Colonic mucosa (tissue), 4 donors: ENCODE measurements around the gene AKAP11. TPM values are rescaled to one million over a fixed set of nuclear protein-coding genes. Genes with fewer than 3 reads are reported as not detected.

Experiments used
- DNase-seq: peaks from one replicate; pipeline ENCODE4 v3.0.0-alpha.2; 2020
- H3K27ac ChIP-seq: fragments of 200-600 bp; one replicate; pipeline ENCODE4 v1.8.0; 2021
- H3K27me3 ChIP-seq: fragments of 200-600 bp; one replicate; pipeline ENCODE4 v1.8.0; 2021
- H3K36me3 ChIP-seq: fragments of 200-600 bp; one replicate; pipeline ENCODE4 v1.8.0; 2021
- H3K4me1 ChIP-seq: fragments of 200-600 bp; one replicate; pipeline ENCODE4 v1.8.0; 2021; ENCODE audit warnings: mild to moderate bottlenecking
- H3K4me3 ChIP-seq: fragments of 200-600 bp; one replicate; pipeline ENCODE4 v1.8.0; 2021
- H3K9ac ChIP-seq, 2 donors: one replicate each; pipeline ENCODE4 v1.7.0; 2013; ENCODE audit warnings: control low read depth in 2 of 2, low read depth in 2 of 2, low read length in 2 of 2
- H3K9me3 ChIP-seq: fragments of 200-600 bp; one replicate; pipeline ENCODE4 v1.8.0; 2021
- CTCF ChIP-seq: fragments of 200-600 bp; IDR thresholded peaks from one replicate; pipeline ENCODE4 v1.8.0; 2022; ENCODE audit warnings: antibody characterized with exemption, mild to moderate bottlenecking
- intact Hi-C: fragments of 100-400 bp; cut with DNase I; formaldehyde crosslinking; loops from one replicate; pipeline ENCODE4 v1.14.1; 2022
- total RNA-seq, 2 donors: library from RNA; stranded (reverse); fragmentation: NEBNext Ultra II Directional in 1 of 2; extraction: Animal tissue kit (Norgen Biotek cat#: 25700) in 1 of 2; gene quantifications; one replicate each; pipeline ENCODE4 v1.2.1, GENCODE V29; 2021
- donor health status: healthy.
- donor health status: DM: no; HTN: no; CAD: no.
- donor health status: DM: no; HTN: no; CAD: no.

AKAP11 gene
- total RNA-seq, 2 donors from 2014 or later = 19.9 to 27.6 TPM

- H3K9me3 ChIP-seq = no peaks in the 10 kb centered on the region
- no peak overlapping the region for H3K27ac ChIP-seq
- H3K4me1 ChIP-seq = no peaks in the 10 kb centered on the region
- no peak overlapping the region for H3K9ac ChIP-seq
- H3K27me3 ChIP-seq = no peaks in the 10 kb centered on the region
- H3K4me3 ChIP-seq = no peak overlapping the region
- DNase-seq = no peak
- no peaks in the 10 kb centered on the region for H3K36me3 ChIP-seq
- intact Hi-C loops = no loop called here
- TF ChIP-seq CTCF = no peak
Measured at GRCh38 chr13:42360046-42360574, 88.2 kb downstream of the AKAP11 start.

- Histone ChIP-seq H3K4me3 (no peak overlapping the region), H3K9me3 (no peaks in the 10 kb centered on the region), H3K27me3 (no peaks in the 10 kb centered on the region), H3K9ac (no peak overlapping the region), H3K27ac (no peak overlapping the region), H3K4me1 (no peaks in the 10 kb centered on the region), H3K36me3 (no peaks in the 10 kb centered on the region)
- TF ChIP-seq CTCF = no peak
- intact Hi-C loops = no loop called here
- no peak for DNase-seq
Measured at GRCh38 chr13:42361701-42362100, 89.7 kb downstream of the AKAP11 start.

- Histone ChIP-seq H3K27me3 (no peaks in the 10 kb centered on the region), H3K4me1 (no peaks in the 10 kb centered on the region), H3K27ac (no peak overlapping the region), H3K9me3 (no peaks in the 10 kb centered on the region), H3K9ac (no peak overlapping the region), H3K4me3 (no peak overlapping the region), H3K36me3 (no peaks in the 10 kb centered on the region)
- intact Hi-C loops = no loop called here
- no peak for TF ChIP-seq CTCF
- no peak for DNase-seq
Measured at GRCh38 chr13:42363941-42364612, 92.1 kb downstream of the AKAP11 start.

GRCh38 chr13:42364613-42365000 lies 92.7 kb downstream of the AKAP11 start:
- DNase-seq = no peak
- no peak for TF ChIP-seq CTCF
- intact Hi-C loops = no loop called here
- Histone ChIP-seq H3K9ac (no peak overlapping the region), H3K36me3 (no peaks in the 10 kb centered on the region), H3K9me3 (no peaks in the 10 kb centered on the region), H3K4me1 (no peaks in the 10 kb centered on the region), H3K27me3 (no peaks in the 10 kb centered on the region), H3K27ac (no peak overlapping the region), H3K4me3 (no peak overlapping the region)

- Histone ChIP-seq H3K9ac (no peak overlapping the region), H3K27ac (no peak overlapping the region), H3K4me3 (no peak overlapping the region), H3K9me3 (no peaks in the 10 kb centered on the region), H3K4me1 (no peaks in the 10 kb centered on the region), H3K27me3 (no peaks in the 10 kb centered on the region), H3K36me3 (no peaks in the 10 kb centered on the region)
- TF ChIP-seq CTCF = no peak
- no peak for DNase-seq
- intact Hi-C loops = no loop called here
Measured at GRCh38 chr13:42367831-42368230, 95.9 kb downstream of the AKAP11 start.
